Measurements from ENCODE around the gene NDUFS6.

The NDUFS6 gene

GRCh38 chr5:1818784-1819183 lies 17.6 kb downstream of the NDUFS6 start:
- DNase-seq: no peak

GRCh38 chr5:1819458-1819857 lies 18.3 kb downstream of the NDUFS6 start:
- DNase-seq: no peak

GRCh38 chr5:1820381-1820780 lies 19.2 kb downstream of the NDUFS6 start:
- no peak for DNase-seq

GRCh38 chr5:1820926-1821325 lies 19.7 kb downstream of the NDUFS6 start:
- DNase-seq: no peak

GRCh38 chr5:1821862-1822261 lies 20.7 kb downstream of the NDUFS6 start:
- DNase-seq: no peak

GRCh38 chr5:1823381-1824034 lies 22.3 kb downstream of the NDUFS6 start:
- DNase-seq: no peak

GRCh38 chr5:1824109-1824821 lies 23.1 kb downstream of the NDUFS6 start:
- no peak for DNase-seq

- DNase-seq: no peak
Measured at GRCh38 chr5:1824903-1825841, 24.0 kb downstream of the NDUFS6 start.

GRCh38 chr5:1826235-1826980 lies 25.2 kb downstream of the NDUFS6 start:
- DNase-seq: no peak

- no peak for DNase-seq
Measured at GRCh38 chr5:1827025-1827885, 26.0 kb downstream of the NDUFS6 start.

- no peak for DNase-seq
Measured at GRCh38 chr5:1827886-1828397, 26.7 kb downstream of the NDUFS6 start.

- DNase-seq: no peak
Measured at GRCh38 chr5:1830571-1831228, 29.5 kb downstream of the NDUFS6 start.

GRCh38 chr5:1831257-1831656 lies 30.1 kb downstream of the NDUFS6 start:
- no peak for DNase-seq

- DNase-seq: no peak
Measured at GRCh38 chr5:1831677-1832313, 30.6 kb downstream of the NDUFS6 start.

- DNase-seq: no peak
Measured at GRCh38 chr5:1832511-1833250, 31.5 kb downstream of the NDUFS6 start.

- DNase-seq: no peak
Measured at GRCh38 chr5:1833264-1834021, 32.2 kb downstream of the NDUFS6 start.

GRCh38 chr5:1834022-1834551 lies 32.9 kb downstream of the NDUFS6 start:
- DNase-seq: no peak

GRCh38 chr5:1834721-1835429 lies 33.7 kb downstream of the NDUFS6 start:
- DNase-seq: no peak
